PC-9 (cell line): ENCODE data around the gene HAP1. TPM values are rescaled to one million over a fixed set of nuclear protein-coding genes. Genes with fewer than 3 reads are reported as not detected.

Source experiments
- BruUV-seq: library from RNA; stranded (reverse); fragments of 400-500 nt; replicated peaks from 2 replicates; lab custom pipeline; 2021; lab: Mats Ljungman, UMichigan
- CTCF ChIA-PET: fragments of 300-600 bp; sonication (Branson Sonifier 250); formaldehyde crosslinking; loops from one replicate; lab custom pipeline; 2022; ENCODE audit warnings: antibody characterized with exemption; lab: Charles Lee
- POLR2A ChIA-PET: fragments of 300-600 bp; sonication (Branson Sonifier 250); formaldehyde crosslinking; loops from one replicate; lab custom pipeline; 2022; ENCODE audit warnings: antibody characterized with exemption; ENCODE audit not compliant: unreplicated experiment; lab: Charles Lee
- DNase-seq, 2 experiments: peaks; one replicate each; pipeline versions ENCODE4 v3.0.0 to v3.0.0-alpha.2; 2015 to 2022; ENCODE audit warnings: mixed read lengths in 1 of 2
- H2AFZ ChIP-seq: fragments of 200-600 bp; sonication (generic); 2 replicates; pipeline ENCODE4 v1.8.1; 2017; ENCODE audit warnings: antibody characterized with exemption
- H3F3A ChIP-seq: fragments of 200-600 bp; sonication (generic); 2 replicates; pipeline ENCODE4 v1.8.1; 2017; ENCODE audit warnings: antibody characterized with exemption, mild to moderate bottlenecking, low read depth; ENCODE audit not compliant: insufficient read depth
- H3K27ac ChIP-seq: fragments of 200-600 bp; sonication (generic); 2 replicates; pipeline ENCODE4 v1.6.1; 2016; ENCODE audit warnings: mixed run types
- H3K27me3 ChIP-seq: fragments of 200-600 bp; sonication (generic); 2 replicates; pipeline ENCODE4 v1.6.1; 2016; ENCODE audit warnings: low read depth, mixed run types; ENCODE audit not compliant: insufficient read depth
- H3K36me3 ChIP-seq: fragments of 200-600 bp; sonication (generic); 2 replicates; pipeline ENCODE4 v1.6.1; 2016; ENCODE audit warnings: low read depth, mixed run types
- H3K4me1 ChIP-seq: fragments of 200-600 bp; sonication (generic); replicated peaks from 2 replicates; pipeline ENCODE4 v1.6.1; 2016; ENCODE audit warnings: mixed run types; ENCODE audit not compliant: insufficient read depth
- H3K4me2 ChIP-seq: fragments of 200-600 bp; sonication (generic); 2 replicates; pipeline ENCODE4 v1.6.1; 2017; ENCODE audit warnings: mixed run types
- H3K4me3 ChIP-seq: fragments of 200-600 bp; sonication (generic); 2 replicates; pipeline ENCODE4 v1.6.1; 2016; ENCODE audit warnings: mixed run types
- H3K79me2 ChIP-seq: fragments of 200-600 bp; sonication (generic); 2 replicates; pipeline ENCODE4 v1.6.1; 2017; ENCODE audit warnings: low read depth, mixed run types
- H3K9me2 ChIP-seq: fragments of 200-600 bp; sonication (generic); 2 replicates; pipeline ENCODE4 v1.8.1; 2017; ENCODE audit warnings: mild to moderate bottlenecking; ENCODE audit not compliant: insufficient read depth
- H3K9me3 ChIP-seq: fragments of 200-600 bp; sonication (generic); 2 replicates; pipeline ENCODE4 v1.8.1; 2016; ENCODE audit warnings: low read depth; ENCODE audit not compliant: insufficient read depth
- H4K20me1 ChIP-seq: fragments of 200-600 bp; sonication (generic); 2 replicates; pipeline ENCODE4 v1.8.1; 2017; ENCODE audit not compliant: insufficient read depth
- CTCF ChIP-seq: fragments of 200-600 bp; sonication (generic); conservative IDR thresholded peaks from 2 replicates; pipeline ENCODE4 v1.6.1; 2017; ENCODE audit warnings: mixed run types, antibody characterized with exemption, mild to moderate bottlenecking, moderate library complexity
- EZH2 ChIP-seq: fragments of 200-600 bp; sonication (generic); IDR thresholded peaks from 2 replicates; pipeline ENCODE4 v1.8.0; 2017; ENCODE audit warnings: antibody characterized with exemption, low read depth
- intact Hi-C: fragments of 100-400 bp; cut with micrococcal nuclease; formaldehyde crosslinking; loops from one replicate; pipeline ENCODE4 v1.10.0; 2022; ENCODE audit not compliant: unreplicated experiment
- total RNA-seq: library from RNA; stranded (reverse); gene quantifications from 2 replicates; pipeline ENCODE4 v1.2.3, GENCODE V29; 2021

HAP1 gene
- total RNA-seq, 1 experiment from 2014 or later, result 1.1 TPM

GRCh38 chr17:41723801-41724475, 10.5 kb downstream of the HAP1 start:
- Histone ChIP-seq H3K27me3 (no peaks in the 10 kb centered on the region), H3K9me2 (no peaks in the 10 kb centered on the region), H3K27ac (no peak overlapping the region), H3K36me3 (no peaks in the 10 kb centered on the region), H3K79me2 (no peaks in the 10 kb centered on the region), H3K4me1 (no peaks in the 10 kb centered on the region), H3K4me2 (no peak overlapping the region), H2AFZ (no peak overlapping the region), H3F3A (peaks cover 6% of the 10 kb centered on the region; the same call in 1 of the 2 replicates), H3K9me3 (no peaks in the 10 kb centered on the region; the same call in 1 of the 2 replicates), H3K4me3 (no peak overlapping the region), H4K20me1 (no peaks in the 10 kb centered on the region)
- ChIA-PET CTCF (no interaction called here), POLR2A (interaction anchor here (0.6 kb wide), 1 partner anchor 10 kb away, joined by 3 read pairs; no protein-coding TSS in a partner anchor)
- no TSS peak for BruUV-seq
- no peak for DNase-seq
- intact Hi-C loops, result no loop called here
- no peak for TF ChIP-seq CTCF
- no peak for TF ChIP-seq EZH2

- Histone ChIP-seq H3K27ac (no peak overlapping the region), H3K4me1 (peaks cover 14% of the 10 kb centered on the region), H3K4me2 (no peak overlapping the region), H3K9me2 (no peaks in the 10 kb centered on the region), H3K79me2 (no peaks in the 10 kb centered on the region), H4K20me1 (no peaks in the 10 kb centered on the region), H3K36me3 (no peaks in the 10 kb centered on the region), H3F3A (peaks cover 23% of the 10 kb centered on the region), H3K4me3 (no peak overlapping the region), H3K27me3 (no peaks in the 10 kb centered on the region), H3K9me3 (no peaks in the 10 kb centered on the region; the same call in 1 of the 2 replicates), H2AFZ (no peak overlapping the region)
- ChIA-PET POLR2A (no interaction called here), CTCF (interaction anchor here (0.6 kb wide), 1 partner anchor 42 kb away, joined by 3 read pairs; no protein-coding TSS in a partner anchor)
- intact Hi-C loops, result no loop called here
- BruUV-seq, result no TSS peak
- no peak for TF ChIP-seq CTCF
- no peak for TF ChIP-seq EZH2
- DNase-seq, result no peak
These were observed 12.2 kb downstream of the HAP1 start for GRCh38 chr17:41722231-41722630.

GRCh38 chr17:41718287-41718645, 16.2 kb downstream of the HAP1 start:
- ChIA-PET CTCF (no interaction called here), POLR2A (interaction anchor here (1.1 kb wide), 1 partner anchor 794 kb away, joined by 4 read pairs; no protein-coding TSS in a partner anchor)
- no peaks in the 10 kb centered on the region for H3K79me2 ChIP-seq
- H3K27ac ChIP-seq, result peak overlapping the region; percentile 48
- H3K27me3 ChIP-seq, result no peaks in the 10 kb centered on the region
- H2AFZ ChIP-seq, result no peak overlapping the region
- BruUV-seq, result no TSS peak
- intact Hi-C loops, result no loop called here
- no peaks in the 10 kb centered on the region for H3K36me3 ChIP-seq
- no peak for TF ChIP-seq CTCF
- TF ChIP-seq EZH2, result no peak
- H4K20me1 ChIP-seq, result no peaks in the 10 kb centered on the region
- H3K9me2 ChIP-seq, result no peaks in the 10 kb centered on the region
- H3K4me3 ChIP-seq, result no peak overlapping the region
- H3F3A ChIP-seq, result peaks cover 32% of the 10 kb centered on the region
- no peak for DNase-seq
- peak overlapping the region; percentile 69 for H3K4me2 ChIP-seq
- peaks cover 19% of the 10 kb centered on the region for H3K4me1 ChIP-seq
- no peaks in the 10 kb centered on the region; the same call in 1 of the 2 replicates for H3K9me3 ChIP-seq
